Measurements from ENCODE around the gene EMC6. TPM values are rescaled to one million over a fixed set of nuclear protein-coding genes. Genes with fewer than 3 reads are reported as not detected.

Gene EMC6
- total and polyA plus RNA-seq, 2 of the 13 experiments (the other 11 are each of a cell fraction or from before 2014, with no cell fraction given): 45.1 to 47.7 TPM

- TF ChIP-seq AFF4 (CRISPR knock-in tag; IDR thresholded peaks at IDR 0.05) (no peak; the same call in 1 of the 2 replicates), SPEN (CRISPR knock-in tag; IDR thresholded peaks at IDR 0.05; ENCODE audit: low read depth) (peak; percentile 57; the same call in 1 of the 2 replicates), ZNF484 (CRISPR knock-in tag; IDR thresholded peaks at IDR 0.05; ENCODE audit: borderline replicate concordance, low read depth) (0 out of 2 replicates have a peak, but pooled peaks have one; percentile 57), TCF7 (IDR thresholded peaks at IDR 0.05; ENCODE audit: low read depth) (no peak), PRDM15 (CRISPR knock-in tag; IDR thresholded peaks at IDR 0.05) (no peak), HMG20A (CRISPR knock-in tag; IDR thresholded peaks at IDR 0.05; ENCODE audit: borderline replicate concordance) (0 out of 2 replicates have a peak, but pooled peaks have one; percentile 2), MED8 (CRISPR knock-in tag; IDR thresholded peaks at IDR 0.05; ENCODE audit: insufficient replicate concordance) (peak; percentile 62), SAP130 (CRISPR knock-in tag; IDR thresholded peaks at IDR 0.05; ENCODE audit: low read depth) (peak; percentile 98), SRF (IDR thresholded peaks at IDR 0.05; ENCODE audit: low read depth, low read length) (no peak), ZSCAN5A (CRISPR knock-in tag; IDR thresholded peaks at IDR 0.05; ENCODE audit: borderline replicate concordance) (no peak), EED (CRISPR knock-in tag; IDR thresholded peaks at IDR 0.05) (peak; percentile 34; the same call in 1 of the 2 replicates), PTBP1 (IDR thresholded peaks at IDR 0.05; ENCODE audit: low read depth, low read length, poor library complexity, severe bottlenecking) (no peak), ZNF33A (CRISPR knock-in tag; IDR thresholded peaks at IDR 0.05; ENCODE audit: borderline replicate concordance) (no peak), TEAD2 (CRISPR knock-in tag; IDR thresholded peaks at IDR 0.05) (no peak), ZXDC (CRISPR knock-in tag; IDR thresholded peaks at IDR 0.05) (no peak), DDIT3 (CRISPR knock-in tag; IDR thresholded peaks at IDR 0.05) (no peak)
Measured at GRCh38 chr17:3636154-3636907, 32.3 kb upstream of the EMC6 start, which contains the start of the genes CTNS and SHPK (continued).

All from HepG2 (cell line).